ENCODE data around the gene PPP1R13B.

Gene PPP1R13B

GRCh38 chr14:103714063-103714724 lies 133.2 kb downstream of the PPP1R13B start:
- DNase-seq (ENCODE audit: low spot score): no peak

- no peak for DNase-seq (ENCODE audit: low spot score)
These were observed 133.9 kb downstream of the PPP1R13B start for GRCh38 chr14:103713304-103714062.

GRCh38 chr14:103712633-103713247 lies 134.6 kb downstream of the PPP1R13B start:
- no peak for DNase-seq (ENCODE audit: low spot score)

- no peak for DNase-seq (ENCODE audit: low spot score)
These were observed 135.6 kb downstream of the PPP1R13B start for GRCh38 chr14:103711516-103712431.

GRCh38 chr14:103710771-103711377 lies 136.5 kb downstream of the PPP1R13B start:
- DNase-seq (ENCODE audit: low spot score): no peak

GRCh38 chr14:103709814-103710213 lies 137.6 kb downstream of the PPP1R13B start:
- no peak for DNase-seq (ENCODE audit: low spot score)

GRCh38 chr14:103708750-103709187 lies 138.6 kb downstream of the PPP1R13B start:
- DNase-seq (ENCODE audit: low spot score): no peak

GRCh38 chr14:103707329-103708263 lies 139.8 kb downstream of the PPP1R13B start:
- DNase-seq (ENCODE audit: low spot score): no peak

- DNase-seq (ENCODE audit: low spot score): no peak
These were observed 140.6 kb downstream of the PPP1R13B start for GRCh38 chr14:103706551-103707328.

GRCh38 chr14:103705504-103706284 lies 141.7 kb downstream of the PPP1R13B start:
- no peak for DNase-seq (ENCODE audit: low spot score)

GRCh38 chr14:103705118-103705503 lies 142.3 kb downstream of the PPP1R13B start:
- DNase-seq (ENCODE audit: low spot score): no peak

- no peak for DNase-seq (ENCODE audit: low spot score)
These were observed 142.7 kb downstream of the PPP1R13B start for GRCh38 chr14:103704708-103705107.

GRCh38 chr14:103703433-103704385 lies 143.7 kb downstream of the PPP1R13B start:
- no peak for DNase-seq (ENCODE audit: low spot score)

- DNase-seq (ENCODE audit: low spot score): no peak
These were observed 144.6 kb downstream of the PPP1R13B start for GRCh38 chr14:103702497-103703432.

GRCh38 chr14:103702095-103702494 lies 145.3 kb downstream of the PPP1R13B start:
- no peak for DNase-seq (ENCODE audit: low spot score)

- no peak for DNase-seq (ENCODE audit: low spot score)
These were observed 146.5 kb downstream of the PPP1R13B start for GRCh38 chr14:103700753-103701490.
